Immature natural killer cell (primary cell): Measurements from ENCODE around the gene SOX18. TPM values are rescaled to one million over a fixed set of nuclear protein-coding genes. Genes with fewer than 3 reads are reported as not detected.

ENCODE experiments used
- DNase-seq, 3 donors: peaks; one replicate each; pipeline ENCODE4 v3.0.0; 2022; ENCODE audit warnings: mixed read lengths in 1 of 3
- H3K27ac Mint-ChIP-seq, 6 donors: one replicate each; pipeline ENCODE4 v1.8.0; 2020; ENCODE audit warnings: mixed read lengths in 6 of 6, mild to moderate bottlenecking in 5 of 6, inconsistent platforms in 4 of 6, moderate library complexity in 3 of 6
- H3K27me3 Mint-ChIP-seq, 3 donors: one replicate each; pipeline ENCODE4 v1.8.0; 2020 to 2021; ENCODE audit warnings: low read depth in 3 of 3, mild to moderate bottlenecking in 3 of 3, mixed read lengths in 3 of 3, moderate library complexity in 3 of 3, inconsistent platforms in 1 of 3
- H3K36me3 Mint-ChIP-seq, 3 donors: one replicate each; pipeline ENCODE4 v1.8.0; 2020; ENCODE audit warnings: mixed read lengths in 3 of 3, inconsistent platforms in 2 of 3, mild to moderate bottlenecking in 2 of 3
- H3K4me1 Mint-ChIP-seq, 2 donors: one replicate each; pipeline ENCODE4 v1.8.0; 2020; ENCODE audit warnings: inconsistent platforms in 2 of 2, mild to moderate bottlenecking in 2 of 2, mixed read lengths in 2 of 2, moderate library complexity in 1 of 2
- H3K4me3 Mint-ChIP-seq, 5 donors: one replicate each; pipeline ENCODE4 v1.8.0; 2020; ENCODE audit warnings: mild to moderate bottlenecking in 5 of 5, mixed read lengths in 5 of 5, inconsistent platforms in 3 of 5, moderate library complexity in 3 of 5
- H3K9me3 Mint-ChIP-seq, 6 donors: one replicate each; pipeline ENCODE4 v1.8.0; 2020; ENCODE audit warnings: mild to moderate bottlenecking in 6 of 6, mixed read lengths in 6 of 6, inconsistent platforms in 4 of 6, moderate library complexity in 3 of 6
- polyA plus RNA-seq, 3 donors: library from polyadenylated mRNA; unstranded; fragments of 300-500 nt; fragmentation: Illumina TruSeq; gene quantifications; one replicate each; pipeline ENCODE4 v1.2.3, GENCODE V29; 2021

The SOX18 gene
- polyA plus RNA-seq, 3 donors from 2014 or later, result not detected

GRCh38 chr20:64011366-64011779 is 38.1 kb downstream of the SOX18 start:
- Mint-ChIP-seq H3K36me3 (peaks cover 17 to 33% (median 20%) of the 10 kb centered on the region in 3 donors), H3K4me3 (peak overlapping the region in 1 of 5 donors; percentile 30), H3K27me3 (peaks cover 0 to 5% (median 0%) of the 10 kb centered on the region in 3 donors), H3K4me1 (peaks cover 46 to 57% of the 10 kb centered on the region in 2 donors), H3K9me3 (peaks cover 0 to 7% (median 0%) of the 10 kb centered on the region in 6 donors), H3K27ac (peak overlapping the region; percentile 15 to 79 (median 78))
- DNase-seq, result no peak

GRCh38 chr20:64010711-64011237 is 38.7 kb downstream of the SOX18 start:
- Mint-ChIP-seq H3K4me3 (no peak overlapping the region), H3K36me3 (peaks cover 17 to 33% (median 19%) of the 10 kb centered on the region in 3 donors), H3K27me3 (peaks cover 0 to 5% (median 0%) of the 10 kb centered on the region in 3 donors), H3K9me3 (peaks cover 0 to 7% (median 0%) of the 10 kb centered on the region in 6 donors), H3K27ac (peak overlapping the region; percentile 15 to 84 (median 78)), H3K4me1 (peaks cover 46 to 57% of the 10 kb centered on the region in 2 donors)
- DNase-seq, result no peak

GRCh38 chr20:64009811-64010387 is 39.5 kb downstream of the SOX18 start:
- H3K4me3 Mint-ChIP-seq, result peak overlapping the region in 3 of 5 donors; percentile 3 to 17 (median 7)
- DNase-seq, result peak; percentile 28 to 50 (median 35)
- H3K27me3 Mint-ChIP-seq, result peaks cover 0 to 5% (median 0%) of the 10 kb centered on the region in 3 donors
- peaks cover 43 to 55% of the 10 kb centered on the region in 2 donors for H3K4me1 Mint-ChIP-seq
- peak overlapping the region; percentile 15 to 84 (median 74) for H3K27ac Mint-ChIP-seq
- H3K36me3 Mint-ChIP-seq, result peaks cover 17 to 32% (median 18%) of the 10 kb centered on the region in 3 donors
- peaks cover 0 to 7% (median 0%) of the 10 kb centered on the region in 6 donors for H3K9me3 Mint-ChIP-seq

- DNase-seq, result peak in 2 of 3 donors; percentile 8 to 11
- peak overlapping the region in 1 of 6 donors; percentile 45 for H3K27ac Mint-ChIP-seq
- peaks cover 24 to 36% of the 10 kb centered on the region in 2 donors for H3K4me1 Mint-ChIP-seq
- peaks cover 0 to 2% (median 2%) of the 10 kb centered on the region in 3 donors for H3K27me3 Mint-ChIP-seq
- H3K36me3 Mint-ChIP-seq, result peaks cover 16 to 33% (median 17%) of the 10 kb centered on the region in 3 donors
- peaks cover 0 to 7% (median 0%) of the 10 kb centered on the region in 6 donors for H3K9me3 Mint-ChIP-seq
- no peak overlapping the region for H3K4me3 Mint-ChIP-seq
Measured at GRCh38 chr20:64006902-64007301, 42.5 kb downstream of the SOX18 start.

- H3K4me1 Mint-ChIP-seq, result peaks cover 23 to 36% of the 10 kb centered on the region in 2 donors
- peaks cover 0 to 2% (median 2%) of the 10 kb centered on the region in 3 donors for H3K27me3 Mint-ChIP-seq
- H3K9me3 Mint-ChIP-seq, result peaks cover 0 to 7% (median 0%) of the 10 kb centered on the region in 6 donors
- no peak overlapping the region for H3K4me3 Mint-ChIP-seq
- H3K36me3 Mint-ChIP-seq, result peaks cover 16 to 36% (median 20%) of the 10 kb centered on the region in 3 donors
- peak overlapping the region in 1 of 6 donors; percentile 45 for H3K27ac Mint-ChIP-seq
- no peak for DNase-seq
Measured at GRCh38 chr20:64006490-64006889, 42.9 kb downstream of the SOX18 start.

GRCh38 chr20:64005394-64005793 is 44.0 kb downstream of the SOX18 start:
- Mint-ChIP-seq H3K27me3 (peaks cover 0 to 2% (median 2%) of the 10 kb centered on the region in 3 donors), H3K36me3 (peaks cover 16 to 38% (median 22%) of the 10 kb centered on the region in 3 donors), H3K4me1 (peaks cover 16 to 28% of the 10 kb centered on the region in 2 donors), H3K27ac (peak overlapping the region in 1 of 6 donors; percentile 30), H3K4me3 (no peak overlapping the region), H3K9me3 (peaks cover 0 to 7% (median 0%) of the 10 kb centered on the region in 6 donors)
- DNase-seq, result no peak

GRCh38 chr20:64003960-64004725 is 45.3 kb downstream of the SOX18 start:
- Mint-ChIP-seq H3K27ac (no peak overlapping the region), H3K36me3 (peaks cover 17 to 34% (median 20%) of the 10 kb centered on the region in 3 donors), H3K9me3 (no peaks in the 10 kb centered on the region)

GRCh38 chr20:64001607-64002011 is 47.8 kb downstream of the SOX18 start:
- H3K4me3 Mint-ChIP-seq, result no peak overlapping the region
- DNase-seq, result no peak
- peaks cover 15 to 33% (median 16%) of the 10 kb centered on the region in 3 donors for H3K36me3 Mint-ChIP-seq
- H3K4me1 Mint-ChIP-seq, result peaks cover 2 to 7% of the 10 kb centered on the region in 2 donors
- no peaks in the 10 kb centered on the region for H3K9me3 Mint-ChIP-seq
- H3K27ac Mint-ChIP-seq, result peak overlapping the region in 1 of 6 donors; percentile 34
- peaks cover 0 to 2% (median 2%) of the 10 kb centered on the region in 3 donors for H3K27me3 Mint-ChIP-seq

More at GRCh38 chr20:64003960-64004725, 45.3 kb downstream of the SOX18 start:
- DNase-seq, result no peak
- Mint-ChIP-seq H3K4me3 (no peak overlapping the region), H3K4me1 (peaks cover 7 to 16% of the 10 kb centered on the region in 2 donors), H3K27me3 (peaks cover 0 to 2% (median 2%) of the 10 kb centered on the region in 3 donors)

DNA sequence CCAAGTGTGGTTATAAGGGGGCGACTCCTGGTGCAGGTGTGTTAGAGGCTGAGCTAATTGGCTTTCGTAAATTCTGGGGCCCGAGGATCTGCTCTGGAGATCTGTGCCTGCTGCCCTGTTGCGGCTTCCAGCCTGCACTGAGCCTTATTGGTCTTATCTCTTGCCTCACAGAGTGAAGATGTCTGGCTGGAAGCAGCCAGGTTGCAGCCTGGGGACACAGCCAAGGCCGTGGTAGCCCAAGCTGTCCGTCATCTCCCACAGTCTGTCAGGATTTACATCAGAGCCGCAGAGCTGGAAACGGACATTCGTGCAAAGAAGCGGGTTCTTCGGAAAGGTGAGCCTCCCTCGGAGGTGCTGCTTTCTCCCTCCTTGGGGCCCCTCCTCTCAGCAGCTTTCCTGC is 48.5 kb downstream of the SOX18 start:
- Mint-ChIP-seq H3K4me3 (no peak overlapping the region), H3K27me3 (peaks cover 0 to 2% (median 2%) of the 10 kb centered on the region in 3 donors), H3K4me1 (peaks cover 2 to 7% of the 10 kb centered on the region in 2 donors), H3K27ac (no peak overlapping the region), H3K9me3 (no peaks in the 10 kb centered on the region), H3K36me3 (peaks cover 15 to 34% (median 16%) of the 10 kb centered on the region in 3 donors)
- DNase-seq, result no peak

Other genes with a start within 250 kb of the SOX18 start
- gene ZBTB46, start 218.4 kb downstream of the SOX18 start, polyA plus RNA-seq, result under 1 TPM; 0.16 to 0.32 (median 0.32) TPM
- gene ABHD16B, start 188.1 kb downstream of the SOX18 start, polyA plus RNA-seq, result under 1 TPM in 1 of 3 donors, not detected in 2; 0.34 TPM
- gene TPD52L2, start 184.4 kb downstream of the SOX18 start, polyA plus RNA-seq, result 10 to 100 TPM; 67.5 to 90.8 (median 79.3) TPM
- 1 to 10 TPM; 1.4 to 8.2 (median 2.9) TPM for gene DNAJC5, start 154.5 kb downstream of the SOX18 start, polyA plus RNA-seq
- 10 to 100 TPM; 19.3 to 35.5 (median 30.8) TPM for gene UCKL1, start 93.2 kb downstream of the SOX18 start, polyA plus RNA-seq
- under 1 TPM in 2 of 3 donors, not detected in 1; 0.36 to 0.63 TPM for gene ZNF512B, start 79.7 kb downstream of the SOX18 start, polyA plus RNA-seq
- gene SAMD10, start 70.0 kb downstream of the SOX18 start, polyA plus RNA-seq, result 10 to 100 TPM in 1 of 3 donors, 1 to 10 TPM in 2; 6.5 to 13.2 (median 8.5) TPM
- gene PRPF6, start 68.5 kb downstream of the SOX18 start, polyA plus RNA-seq, result 10 to 100 TPM; 52.6 to 94.4 (median 63.1) TPM
- not detected for gene C20orf204, start 13.5 kb downstream of the SOX18 start, polyA plus RNA-seq
- 10 to 100 TPM; 18.9 to 26.6 (median 24.1) TPM for gene TCEA2, start 13.6 kb upstream of the SOX18 start, polyA plus RNA-seq
- 100 to 1,000 TPM; 124 to 171 (median 132) TPM for gene RGS19, start 29.9 kb upstream of the SOX18 start, polyA plus RNA-seq
- 1 to 10 TPM in 1 of 3 donors, under 1 TPM in 2; 0.48 to 1.3 (median 0.73) TPM for gene OPRL1, start 30.4 kb upstream of the SOX18 start, polyA plus RNA-seq
- not detected for gene LKAAEAR1, start 34.8 kb upstream of the SOX18 start, polyA plus RNA-seq
- not detected for gene NPBWR2, start 57.9 kb upstream of the SOX18 start, polyA plus RNA-seq
- not detected for gene MYT1, start 114.8 kb upstream of the SOX18 start, polyA plus RNA-seq
- gene PCMTD2, start 206.1 kb upstream of the SOX18 start, polyA plus RNA-seq, result 10 to 100 TPM; 43.3 to 65.4 (median 58.2) TPM